Measurements from ENCODE around the gene TNF. TPM values are rescaled to one million over a fixed set of nuclear protein-coding genes. Genes with fewer than 3 reads are reported as not detected.

TNF gene
- total RNA-seq, 4 donors from 2014 or later, result 0.67 to 3.4 TPM; not detected in 2

GRCh38 chr6:31530659-31531058 is 44.7 kb upstream of the TNF start:
- H3K4me3 ChIP-seq, result no peak overlapping the region
- TF ChIP-seq CTCF (IDR thresholded peaks at IDR 0.05), result no peak
- no peak for TF ChIP-seq POLR2A (IDR thresholded peaks at IDR 0.05)
- H3K36me3 ChIP-seq, result peaks cover 0 to 65% (median 0%) of the 10 kb centered on the region in 3 donors

GRCh38 chr6:31531162-31531561 is 44.2 kb upstream of the TNF start:
- Histone ChIP-seq H3K9me3 (no peaks in the 10 kb centered on the region), H3K27ac (no peak overlapping the region), H3K36me3 (peaks cover 0 to 70% (median 0%) of the 10 kb centered on the region in 3 donors), H3K27me3 (no peaks in the 10 kb centered on the region), H3K4me1 (no peaks in the 10 kb centered on the region), H3K4me3 (no peak overlapping the region)
- no peak for TF ChIP-seq POLR2A (IDR thresholded peaks at IDR 0.05)
- no peak for TF ChIP-seq CTCF (IDR thresholded peaks at IDR 0.05)
- no peak for DNase-seq

More at GRCh38 chr6:31530659-31531058, 44.7 kb upstream of the TNF start:
- no peaks in the 10 kb centered on the region for H3K27me3 ChIP-seq
- DNase-seq, result no peak
- no peaks in the 10 kb centered on the region for H3K4me1 ChIP-seq
- no peaks in the 10 kb centered on the region for H3K9me3 ChIP-seq
- no peak overlapping the region for H3K27ac ChIP-seq

- Histone ChIP-seq H3K36me3 (peaks cover 0 to 78% (median 0%) of the 10 kb centered on the region in 3 donors), H3K9me3 (no peaks in the 10 kb centered on the region), H3K4me3 (no peak overlapping the region), H3K4me1 (no peaks in the 10 kb centered on the region), H3K27ac (no peak overlapping the region), H3K27me3 (no peaks in the 10 kb centered on the region)
- DNase-seq, result no peak
- TF ChIP-seq POLR2A (IDR thresholded peaks at IDR 0.05) (no peak), CTCF (IDR thresholded peaks at IDR 0.05) (no peak)
Observed at GRCh38 chr6:31531771-31532643, 43.4 kb upstream of the TNF start.

DNA sequence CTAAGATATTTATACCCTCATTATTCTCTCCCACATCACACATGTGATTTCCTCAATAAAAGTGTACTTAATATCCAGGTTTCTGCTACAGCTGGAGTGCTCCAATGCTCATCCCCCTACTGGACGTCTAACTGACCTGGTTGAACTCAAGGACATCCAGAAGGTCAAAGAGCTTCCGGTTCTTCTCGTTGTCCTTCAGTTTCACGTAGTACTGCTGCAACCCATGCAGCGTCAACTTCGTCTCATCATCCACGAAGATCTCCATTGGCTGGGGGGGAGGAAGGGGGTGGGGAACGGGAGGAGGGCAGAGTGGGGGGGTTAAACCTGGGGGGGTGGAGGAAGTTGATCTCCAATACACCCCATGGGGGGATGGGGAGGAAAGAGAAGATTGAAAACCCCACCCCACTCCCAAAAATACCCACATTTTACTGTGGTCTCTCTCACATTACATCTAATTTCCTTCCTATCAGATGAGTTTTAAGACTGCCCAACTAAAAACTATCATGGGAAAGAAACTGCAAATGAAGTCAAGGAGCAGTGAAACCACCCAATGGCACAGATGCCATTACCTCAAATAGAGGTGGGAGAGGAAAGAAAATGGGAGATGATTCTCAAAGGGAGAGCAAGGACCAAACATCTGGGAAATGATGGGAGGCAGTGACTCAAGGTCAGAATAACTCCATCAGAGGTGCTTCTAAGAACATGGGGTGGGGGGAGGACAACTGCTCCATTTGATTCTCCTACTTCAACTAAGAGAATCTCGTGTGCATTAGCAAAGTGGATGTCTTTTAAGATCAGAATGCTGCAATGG is 42.5 kb upstream of the TNF start:
- Histone ChIP-seq H3K27me3 (no peaks in the 10 kb centered on the region), H3K36me3 (peaks cover 0 to 86% (median 0%) of the 10 kb centered on the region in 3 donors), H3K9me3 (no peaks in the 10 kb centered on the region), H3K27ac (no peak overlapping the region), H3K4me3 (no peak overlapping the region), H3K4me1 (peaks cover 0 to 2% (median 0%) of the 10 kb centered on the region in 4 donors)
- no peak for DNase-seq
- no peak for TF ChIP-seq CTCF (IDR thresholded peaks at IDR 0.05)
- no peak for TF ChIP-seq POLR2A (IDR thresholded peaks at IDR 0.05)

DNA sequence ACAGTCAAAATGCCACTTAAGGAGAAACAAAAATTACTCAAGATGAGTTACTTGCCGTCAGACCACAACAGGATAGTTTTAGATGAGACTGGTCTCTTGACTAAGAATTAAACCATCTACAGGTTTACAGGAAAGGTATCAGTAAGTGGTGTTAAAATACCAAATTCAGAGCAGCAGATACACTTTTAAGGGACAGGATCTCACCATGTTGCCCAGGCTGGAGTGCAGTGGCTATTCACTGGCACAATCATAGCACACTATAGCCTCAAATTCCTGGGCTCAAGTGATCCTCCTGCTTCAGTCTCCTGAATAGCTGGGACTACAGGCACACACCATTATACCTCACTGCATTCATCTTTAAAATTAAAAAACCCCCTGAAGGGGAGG is 41.9 kb upstream of the TNF start:
- no peak overlapping the region for H3K4me3 ChIP-seq
- no peaks in the 10 kb centered on the region for H3K9me3 ChIP-seq
- H3K4me1 ChIP-seq, result peaks cover 0 to 8% (median 0%) of the 10 kb centered on the region in 4 donors
- no peak overlapping the region for H3K27ac ChIP-seq
- H3K27me3 ChIP-seq, result no peaks in the 10 kb centered on the region
- DNase-seq, result no peak
- no peak for TF ChIP-seq POLR2A (IDR thresholded peaks at IDR 0.05)
- H3K36me3 ChIP-seq, result peaks cover 0 to 92% (median 0%) of the 10 kb centered on the region in 3 donors

DNA sequence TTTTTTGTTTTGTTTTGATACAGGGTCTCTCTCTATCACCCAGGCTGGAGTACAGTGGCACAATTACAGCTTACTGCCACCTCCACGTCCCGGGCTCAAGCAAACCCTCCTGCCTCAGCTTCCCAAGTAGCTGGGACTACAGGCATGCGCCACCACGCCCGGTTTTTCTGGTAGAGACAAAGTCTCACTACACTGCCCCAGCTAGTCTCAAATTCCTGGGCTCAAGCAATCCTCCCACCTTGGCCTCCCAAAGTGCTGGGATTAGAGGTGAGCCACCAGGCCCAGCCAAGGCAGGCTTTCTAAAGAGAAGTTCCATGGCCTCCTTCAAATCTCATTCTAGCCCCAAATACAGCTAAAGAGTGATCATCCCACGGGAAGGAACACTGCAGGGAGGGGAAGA is 41.4 kb upstream of the TNF start:
- H3K27me3 ChIP-seq, result no peaks in the 10 kb centered on the region
- no peak overlapping the region for H3K4me3 ChIP-seq
- H3K4me1 ChIP-seq, result peaks cover 0 to 14% (median 2%) of the 10 kb centered on the region in 4 donors
- DNase-seq, result no peak
- no peak for TF ChIP-seq POLR2A (IDR thresholded peaks at IDR 0.05)
- TF ChIP-seq CTCF (IDR thresholded peaks at IDR 0.05), result no peak
- H3K27ac ChIP-seq, result no peak overlapping the region
- no peaks in the 10 kb centered on the region for H3K9me3 ChIP-seq
- peaks cover 0 to 98% (median 0%) of the 10 kb centered on the region in 3 donors for H3K36me3 ChIP-seq

Measured in Peyer's patch (tissue), 4 donors.